BE2C (cell line): ENCODE data around the gene SPATA13.

Experiments
- DNase-seq: peaks from one replicate; pipeline ENCODE4 v3.0.0-alpha.2; 2020
- H3K27me3 ChIP-seq: fragments of 250-450 bp; sonication (Bioruptor Pico); 2 replicates; pipeline ENCODE4 v1.5.1; 2020; ENCODE audit warnings: mild to moderate bottlenecking
- H3K36me3 ChIP-seq: fragments of 250-450 bp; sonication (Bioruptor Pico); 2 replicates; pipeline ENCODE4 v1.5.1; 2020; ENCODE audit warnings: mild to moderate bottlenecking
- H3K4me1 ChIP-seq: fragments of 250-450 bp; sonication (Bioruptor Pico); 2 replicates; pipeline ENCODE4 v1.5.1; 2020
- H3K4me3 ChIP-seq: 2 replicates; pipeline ENCODE4 v1.5.1; 2011; ENCODE audit warnings: low read depth, low read length
- H3K9me3 ChIP-seq: fragments of 250-450 bp; sonication (Bioruptor Pico); 2 replicates; pipeline ENCODE4 v1.5.1; 2020
- TF ChIP-seq, protein P1 (sequence below): IDR thresholded peaks from 2 replicates; pipeline ENCODE4 v1.5.1; 2012; ENCODE audit warnings: mild to moderate bottlenecking, low read depth, low read length

Gene SPATA13

DNA sequence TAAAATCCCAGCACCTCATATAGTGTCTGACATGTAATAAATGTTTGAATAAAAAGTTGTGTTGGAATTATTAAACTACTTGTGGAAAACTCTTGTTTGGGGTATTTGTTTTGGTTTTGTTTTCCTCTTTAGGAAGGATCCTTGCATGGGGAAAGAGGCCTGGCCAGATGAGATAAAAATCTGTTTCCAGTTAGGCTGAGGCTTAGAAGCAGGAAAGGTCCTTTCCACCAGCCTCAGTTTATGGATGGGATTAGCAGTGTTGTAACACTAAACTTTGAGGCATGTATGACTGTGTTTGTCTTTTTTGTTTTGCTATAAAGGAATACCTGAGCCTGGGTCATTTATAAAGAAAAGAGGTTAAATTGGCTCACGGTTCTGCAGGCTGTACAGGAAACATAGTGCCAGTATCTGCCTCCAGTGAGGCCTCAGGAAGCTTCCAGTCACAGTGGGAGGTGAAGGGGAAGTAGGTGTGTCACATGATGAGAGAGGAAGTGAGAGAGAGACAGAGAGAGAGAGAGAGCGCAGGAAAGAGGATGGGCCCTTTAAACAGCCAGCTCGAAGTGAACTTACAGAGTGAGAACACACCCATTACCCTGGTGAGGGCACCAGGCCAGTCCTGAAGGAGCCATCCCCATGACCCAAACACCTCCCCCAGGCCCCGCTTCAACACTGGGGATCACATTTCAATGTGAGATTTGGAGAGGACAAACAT lies 21.6 kb downstream of the SPATA13 start:
- TF ChIP-seq, protein P1, sequence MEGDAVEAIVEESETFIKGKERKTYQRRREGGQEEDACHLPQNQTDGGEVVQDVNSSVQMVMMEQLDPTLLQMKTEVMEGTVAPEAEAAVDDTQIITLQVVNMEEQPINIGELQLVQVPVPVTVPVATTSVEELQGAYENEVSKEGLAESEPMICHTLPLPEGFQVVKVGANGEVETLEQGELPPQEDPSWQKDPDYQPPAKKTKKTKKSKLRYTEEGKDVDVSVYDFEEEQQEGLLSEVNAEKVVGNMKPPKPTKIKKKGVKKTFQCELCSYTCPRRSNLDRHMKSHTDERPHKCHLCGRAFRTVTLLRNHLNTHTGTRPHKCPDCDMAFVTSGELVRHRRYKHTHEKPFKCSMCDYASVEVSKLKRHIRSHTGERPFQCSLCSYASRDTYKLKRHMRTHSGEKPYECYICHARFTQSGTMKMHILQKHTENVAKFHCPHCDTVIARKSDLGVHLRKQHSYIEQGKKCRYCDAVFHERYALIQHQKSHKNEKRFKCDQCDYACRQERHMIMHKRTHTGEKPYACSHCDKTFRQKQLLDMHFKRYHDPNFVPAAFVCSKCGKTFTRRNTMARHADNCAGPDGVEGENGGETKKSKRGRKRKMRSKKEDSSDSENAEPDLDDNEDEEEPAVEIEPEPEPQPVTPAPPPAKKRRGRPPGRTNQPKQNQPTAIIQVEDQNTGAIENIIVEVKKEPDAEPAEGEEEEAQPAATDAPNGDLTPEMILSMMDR = no peak
- H3K4me3 ChIP-seq = no peak overlapping the region
- H3K4me1 ChIP-seq = no peaks in the 10 kb centered on the region
- no peaks in the 10 kb centered on the region for H3K27me3 ChIP-seq
- no peak for DNase-seq
- H3K9me3 ChIP-seq = no peaks in the 10 kb centered on the region
- H3K36me3 ChIP-seq = no peaks in the 10 kb centered on the region

DNA sequence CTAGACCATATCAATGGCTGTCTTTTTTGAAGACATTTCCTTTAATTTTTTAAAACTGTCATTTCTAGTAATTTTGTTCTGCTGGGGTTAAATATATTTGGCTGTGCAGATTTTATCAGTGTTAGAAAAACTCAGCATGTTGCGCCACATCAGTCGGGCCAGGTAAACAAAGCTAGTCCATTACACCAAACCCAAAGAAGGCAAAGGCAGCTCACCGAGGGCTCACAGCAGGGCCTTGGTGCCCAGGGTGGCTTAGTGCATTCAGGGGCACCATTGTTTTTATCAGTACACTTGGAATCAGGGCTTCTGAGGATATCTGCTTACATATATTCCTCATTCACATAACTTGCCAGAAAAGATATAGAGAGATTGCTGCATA lies 22.2 kb downstream of the SPATA13 start:
- Histone ChIP-seq H3K4me1 (no peaks in the 10 kb centered on the region), H3K9me3 (no peaks in the 10 kb centered on the region), H3K36me3 (no peaks in the 10 kb centered on the region), H3K4me3 (no peak overlapping the region), H3K27me3 (no peaks in the 10 kb centered on the region)
- DNase-seq = no peak
- TF ChIP-seq, protein P1 = no peak

DNA sequence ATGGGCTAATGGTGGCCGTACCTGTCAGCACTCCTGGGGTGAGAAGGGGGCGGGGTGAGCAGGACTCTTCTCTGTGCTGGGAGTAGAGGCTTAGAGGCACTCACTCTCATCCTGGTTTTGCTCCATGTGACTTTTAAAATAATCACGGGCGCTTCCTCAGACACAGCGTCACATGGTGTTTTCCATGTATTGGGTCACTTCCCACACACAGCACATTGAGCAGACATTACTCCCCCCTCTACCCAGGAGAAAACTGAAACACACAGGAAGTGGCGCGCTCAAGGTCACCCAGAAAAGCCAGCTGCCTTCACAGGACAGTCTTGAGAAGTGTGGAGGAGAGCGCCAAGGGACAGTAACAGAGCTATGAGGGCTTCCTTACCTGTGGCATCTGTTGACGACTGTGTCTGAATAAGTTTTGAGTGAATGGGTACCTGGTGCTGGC lies 23.2 kb downstream of the SPATA13 start:
- no peak for DNase-seq
- Histone ChIP-seq H3K36me3 (no peaks in the 10 kb centered on the region), H3K9me3 (no peaks in the 10 kb centered on the region), H3K4me1 (no peaks in the 10 kb centered on the region), H3K4me3 (no peak overlapping the region), H3K27me3 (no peaks in the 10 kb centered on the region)
- TF ChIP-seq, protein P1 = no peak

DNA sequence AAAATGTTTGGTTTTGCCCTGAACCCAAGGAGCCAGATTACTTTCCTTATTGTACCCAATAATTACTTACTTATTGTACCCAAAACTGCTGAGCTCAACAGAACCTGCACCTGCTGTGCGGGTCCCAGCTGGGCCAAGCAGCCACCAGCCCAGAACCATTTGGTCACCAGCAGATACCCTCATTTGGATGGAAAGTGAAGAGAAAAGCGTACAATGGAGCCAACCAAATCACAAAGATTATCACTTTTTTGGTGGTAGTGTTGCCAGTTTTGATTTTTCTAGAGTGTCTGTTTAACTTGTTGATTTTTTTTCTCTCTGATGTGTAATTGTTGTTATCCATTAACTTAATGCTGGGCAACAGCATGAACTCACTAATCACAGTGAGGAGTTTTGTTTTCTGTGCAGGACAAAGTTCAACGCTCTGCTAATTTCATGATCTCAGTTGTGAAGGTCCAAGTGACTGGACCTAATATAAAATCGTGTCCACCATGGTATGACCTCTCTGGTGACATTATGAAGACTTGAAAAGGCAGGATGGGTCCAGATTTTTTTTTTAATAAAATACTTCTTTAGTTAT lies 23.8 kb downstream of the SPATA13 start:
- no peak for DNase-seq
- H3K4me3 ChIP-seq = no peak overlapping the region
- no peaks in the 10 kb centered on the region for H3K9me3 ChIP-seq
- no peaks in the 10 kb centered on the region for H3K4me1 ChIP-seq
- no peaks in the 10 kb centered on the region for H3K27me3 ChIP-seq
- TF ChIP-seq, protein P1 = no peak
- H3K36me3 ChIP-seq = no peaks in the 10 kb centered on the region

DNA sequence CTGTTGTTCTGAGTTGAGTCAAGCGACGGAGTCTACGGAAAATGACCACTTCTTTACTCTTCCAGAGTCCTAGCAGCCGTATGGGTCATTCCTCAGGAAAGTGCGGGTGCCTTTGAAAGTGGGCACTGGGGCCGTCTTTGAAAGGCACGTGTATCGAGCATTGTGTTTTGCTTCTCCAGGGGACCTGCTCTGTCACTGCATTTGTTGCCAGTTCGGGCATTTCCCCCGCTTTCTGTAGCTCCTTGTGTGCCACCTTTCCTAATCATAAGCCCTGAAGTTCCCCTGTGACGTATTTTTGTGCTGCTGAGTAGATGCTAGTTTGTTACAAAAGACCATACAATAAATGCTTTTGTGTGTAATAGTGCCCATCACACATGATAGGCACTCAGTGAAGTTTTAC lies 24.4 kb downstream of the SPATA13 start:
- TF ChIP-seq, protein P1 = no peak
- no peaks in the 10 kb centered on the region for H3K9me3 ChIP-seq
- DNase-seq = no peak
- no peaks in the 10 kb centered on the region for H3K4me1 ChIP-seq
- no peak overlapping the region for H3K4me3 ChIP-seq
- H3K27me3 ChIP-seq = no peaks in the 10 kb centered on the region
- H3K36me3 ChIP-seq = no peaks in the 10 kb centered on the region

DNA sequence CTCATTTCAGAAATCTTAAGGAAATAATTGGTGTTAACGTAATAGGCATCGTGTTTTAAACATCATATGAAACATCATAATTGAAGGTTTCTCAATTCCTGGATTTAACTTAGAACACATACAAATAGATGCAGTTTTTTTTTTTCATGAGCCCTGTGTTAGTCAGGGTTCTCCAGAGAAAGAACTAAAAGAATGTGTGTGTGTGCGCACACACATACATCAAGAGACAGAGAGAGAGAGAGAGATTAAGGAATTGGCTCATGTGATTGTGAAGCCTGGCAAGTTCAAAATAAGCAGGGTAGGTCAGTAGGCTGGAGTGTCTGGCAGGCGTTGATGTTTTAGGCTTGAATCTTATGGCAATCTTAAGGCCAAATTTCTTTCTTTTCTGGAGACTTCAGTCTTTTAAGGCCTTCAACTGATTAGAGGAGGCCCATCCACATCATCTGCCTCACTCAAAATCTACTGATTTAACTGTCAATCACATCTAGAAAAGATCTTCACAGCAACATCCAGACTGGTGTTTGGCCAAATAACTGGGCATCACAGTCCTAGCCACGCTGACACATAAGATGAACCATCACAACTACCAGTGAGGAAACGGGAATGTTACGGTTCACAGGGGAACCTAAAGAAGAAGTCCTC lies 25.2 kb downstream of the SPATA13 start:
- Histone ChIP-seq H3K27me3 (no peaks in the 10 kb centered on the region), H3K4me3 (no peak overlapping the region), H3K9me3 (no peaks in the 10 kb centered on the region), H3K36me3 (no peaks in the 10 kb centered on the region), H3K4me1 (no peaks in the 10 kb centered on the region)
- TF ChIP-seq, protein P1 = no peak
- no peak for DNase-seq
